Measurements from ENCODE around the gene IL23R. TPM values are rescaled to one million over a fixed set of nuclear protein-coding genes. Genes with fewer than 3 reads are reported as not detected.
A peak's percentile ranks its signal among the peaks of the same experiment; 100 is the strongest.

The IL23R gene
- total RNA-seq, 2 experiments from 2014 or later, result 0.23 TPM; not detected in 1

DNA sequence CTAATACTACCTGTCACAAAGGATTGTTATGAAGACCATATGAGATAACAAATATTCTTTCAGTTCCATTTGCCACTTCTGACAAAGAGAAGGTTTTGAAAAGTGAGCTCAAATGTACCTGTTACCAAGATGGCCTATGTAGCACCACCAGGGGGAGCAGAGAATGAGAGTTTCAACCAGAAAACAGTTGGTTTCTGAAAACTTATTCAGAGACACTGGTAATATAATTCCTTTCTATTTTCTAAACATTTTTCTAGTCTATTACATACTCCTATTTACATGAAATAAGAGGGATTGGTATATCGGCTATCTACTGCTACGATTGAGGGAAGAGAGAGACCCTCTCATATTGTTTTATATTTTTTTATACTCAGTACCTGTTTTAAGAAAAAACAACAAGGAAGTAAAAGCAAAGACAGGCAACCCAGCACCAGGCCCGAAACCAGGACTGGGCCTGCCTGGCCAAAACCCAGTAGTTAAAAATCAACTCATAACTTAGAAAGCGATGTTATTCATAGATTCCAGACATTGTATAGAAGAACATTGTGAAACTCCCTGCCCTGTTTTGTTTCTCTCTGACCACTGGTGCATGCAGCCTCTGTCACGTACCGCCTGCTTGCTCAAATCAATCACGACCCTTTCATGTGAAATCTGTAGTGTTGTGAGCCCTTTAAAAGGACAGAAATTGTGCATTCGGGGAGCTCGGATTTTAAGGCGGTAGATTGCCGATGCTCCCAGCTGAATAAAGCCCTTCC, 48.3 kb downstream of the IL23R start:
- peaks cover 7% of the 10 kb centered on the region for H3K4me1 ChIP-seq (ENCODE audit: insufficient read depth, low read length, poor library complexity, severe bottlenecking)
- no peaks in the 10 kb centered on the region for H3K79me2 ChIP-seq (ENCODE audit: insufficient read depth, low read depth, low read length)
- intact Hi-C loops (cut with micrococcal nuclease; ENCODE audit: unreplicated experiment), result loop anchor here (5.0 kb wide), 1 partner anchor 288 kb away; no protein-coding TSS in a partner anchor
- peak; percentile 54 for DNase-seq (ENCODE audit: low spot score)
- H3K27ac ChIP-seq (ENCODE audit: low read depth, low read length, poor library complexity, severe bottlenecking), result no peak overlapping the region
- H3K4me2 ChIP-seq (ENCODE audit: low read length), result peak overlapping the region; percentile 2; the same call in 1 of the 2 replicates
- H2AFZ ChIP-seq (ENCODE audit: low read length), result peak overlapping the region; percentile 85
- H3K36me3 ChIP-seq (ENCODE audit: insufficient read depth, low read length), result no peaks in the 10 kb centered on the region
- POLR2A ChIA-PET, result interaction anchor here (0.7 to 2.1 kb wide), 5 partner anchors 12 to 457 kb away, joined by 3 to 6 read pairs (median 3); no protein-coding TSS in a partner anchor
- CTCF ChIA-PET (ENCODE audit: unreplicated experiment), result interaction anchor here (1.6 kb wide), 1 partner anchor 109 kb away, joined by 4 read pairs; no protein-coding TSS in a partner anchor
- H4K20me1 ChIP-seq (ENCODE audit: insufficient read depth, low read length), result no peaks in the 10 kb centered on the region
- H3K4me3 ChIP-seq (ENCODE audit: low read depth, low read length, poor library complexity, severe bottlenecking), result no peak overlapping the region
- no peaks in the 10 kb centered on the region for H3K9me3 ChIP-seq (ENCODE audit: low read length)
- no peaks in the 10 kb centered on the region for H3K9me2 ChIP-seq (ENCODE audit: insufficient read depth, low read length)
- no peak for TF ChIP-seq EZH2phosphoT487 (IDR thresholded peaks at IDR 0.05; ENCODE audit: borderline replicate concordance, low read depth, low read length)
- TF ChIP-seq, protein P1, sequence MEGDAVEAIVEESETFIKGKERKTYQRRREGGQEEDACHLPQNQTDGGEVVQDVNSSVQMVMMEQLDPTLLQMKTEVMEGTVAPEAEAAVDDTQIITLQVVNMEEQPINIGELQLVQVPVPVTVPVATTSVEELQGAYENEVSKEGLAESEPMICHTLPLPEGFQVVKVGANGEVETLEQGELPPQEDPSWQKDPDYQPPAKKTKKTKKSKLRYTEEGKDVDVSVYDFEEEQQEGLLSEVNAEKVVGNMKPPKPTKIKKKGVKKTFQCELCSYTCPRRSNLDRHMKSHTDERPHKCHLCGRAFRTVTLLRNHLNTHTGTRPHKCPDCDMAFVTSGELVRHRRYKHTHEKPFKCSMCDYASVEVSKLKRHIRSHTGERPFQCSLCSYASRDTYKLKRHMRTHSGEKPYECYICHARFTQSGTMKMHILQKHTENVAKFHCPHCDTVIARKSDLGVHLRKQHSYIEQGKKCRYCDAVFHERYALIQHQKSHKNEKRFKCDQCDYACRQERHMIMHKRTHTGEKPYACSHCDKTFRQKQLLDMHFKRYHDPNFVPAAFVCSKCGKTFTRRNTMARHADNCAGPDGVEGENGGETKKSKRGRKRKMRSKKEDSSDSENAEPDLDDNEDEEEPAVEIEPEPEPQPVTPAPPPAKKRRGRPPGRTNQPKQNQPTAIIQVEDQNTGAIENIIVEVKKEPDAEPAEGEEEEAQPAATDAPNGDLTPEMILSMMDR (conservative IDR thresholded peaks at IDR 0.05; ENCODE audit: low read length), result peak; percentile 85
- BruUV-seq (replicated peaks), result no TSS peak

DNA sequence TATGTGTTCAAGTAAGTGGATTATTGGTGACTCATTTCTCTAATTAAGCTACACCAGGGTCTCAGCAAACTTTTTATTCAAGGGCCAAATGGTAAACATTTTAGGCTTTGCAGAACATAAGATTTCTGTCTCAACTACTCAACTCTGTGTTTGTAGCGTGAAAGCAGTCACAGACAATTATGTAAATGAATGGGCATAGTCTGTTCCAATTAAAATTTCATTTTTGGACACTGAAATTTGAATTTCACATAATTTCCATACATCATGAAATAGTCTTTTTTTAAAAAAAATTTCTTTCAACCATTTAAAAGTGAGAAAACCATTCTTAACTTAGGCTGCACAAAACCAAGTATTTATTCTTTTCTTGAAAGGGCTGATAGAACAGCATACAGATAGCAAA, 50.1 kb downstream of the IL23R start:
- no peak overlapping the region for H3K4me2 ChIP-seq (ENCODE audit: low read length)
- no peak overlapping the region for H2AFZ ChIP-seq (ENCODE audit: low read length)
- H3K79me2 ChIP-seq (ENCODE audit: insufficient read depth, low read depth, low read length), result no peaks in the 10 kb centered on the region
- no peak overlapping the region for H3K4me3 ChIP-seq (ENCODE audit: low read depth, low read length, poor library complexity, severe bottlenecking)
- no peaks in the 10 kb centered on the region for H4K20me1 ChIP-seq (ENCODE audit: insufficient read depth, low read length)
- H3K9me2 ChIP-seq (ENCODE audit: insufficient read depth, low read length), result no peaks in the 10 kb centered on the region
- TF ChIP-seq, protein P1 (conservative IDR thresholded peaks at IDR 0.05; ENCODE audit: low read length), result no peak
- TF ChIP-seq EZH2phosphoT487 (IDR thresholded peaks at IDR 0.05; ENCODE audit: borderline replicate concordance, low read depth, low read length), result no peak
- intact Hi-C loops (cut with micrococcal nuclease; ENCODE audit: unreplicated experiment), result loop anchor here (5.0 kb wide), 1 partner anchor 286 kb away; no protein-coding TSS in a partner anchor
- BruUV-seq (replicated peaks), result no TSS peak
- POLR2A ChIA-PET, result no interaction called here
- H3K9me3 ChIP-seq (ENCODE audit: low read length), result no peaks in the 10 kb centered on the region
- H3K4me1 ChIP-seq (ENCODE audit: insufficient read depth, low read length, poor library complexity, severe bottlenecking), result peaks cover 7% of the 10 kb centered on the region
- H3K27ac ChIP-seq (ENCODE audit: low read depth, low read length, poor library complexity, severe bottlenecking), result no peak overlapping the region
- CTCF ChIA-PET (ENCODE audit: unreplicated experiment), result no interaction called here
- H3K36me3 ChIP-seq (ENCODE audit: insufficient read depth, low read length), result no peaks in the 10 kb centered on the region
- no peak for DNase-seq (ENCODE audit: low spot score)

DNA sequence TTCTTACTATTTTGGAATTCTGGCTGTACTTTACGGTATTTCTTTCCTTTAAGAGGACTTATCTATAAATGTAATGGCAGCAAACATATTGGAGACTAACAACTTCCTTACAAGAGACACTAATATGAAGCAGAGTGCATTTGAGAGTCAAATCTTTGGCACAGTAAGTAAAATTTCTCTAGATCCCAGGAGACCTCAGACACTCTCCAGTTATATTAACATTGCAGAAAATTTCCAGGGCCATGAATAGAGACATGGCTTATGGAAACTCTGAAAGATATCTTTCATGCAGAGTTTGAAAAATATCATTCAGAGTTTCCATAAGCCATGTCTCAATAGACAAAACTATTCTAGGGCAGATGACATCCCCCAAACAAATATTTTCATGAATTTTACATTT, 51.2 kb downstream of the IL23R start:
- intact Hi-C loops (cut with micrococcal nuclease; ENCODE audit: unreplicated experiment), result loop anchor here (5.0 kb wide), 1 partner anchor 285 kb away; no protein-coding TSS in a partner anchor
- TF ChIP-seq EZH2phosphoT487 (IDR thresholded peaks at IDR 0.05; ENCODE audit: borderline replicate concordance, low read depth, low read length), result no peak
- TF ChIP-seq, protein P1 (conservative IDR thresholded peaks at IDR 0.05; ENCODE audit: low read length), result no peak
- H3K9me3 ChIP-seq (ENCODE audit: low read length), result no peaks in the 10 kb centered on the region
- H3K9me2 ChIP-seq (ENCODE audit: insufficient read depth, low read length), result no peaks in the 10 kb centered on the region
- H3K4me2 ChIP-seq (ENCODE audit: low read length), result no peak overlapping the region
- no TSS peak for BruUV-seq (replicated peaks)
- H3K4me3 ChIP-seq (ENCODE audit: low read depth, low read length, poor library complexity, severe bottlenecking), result no peak overlapping the region
- POLR2A ChIA-PET, result interaction anchor here (0.6 to 0.7 kb wide), 2 partner anchors 453 to 622 kb away, joined by 3 to 5 read pairs; no protein-coding TSS in a partner anchor
- no peaks in the 10 kb centered on the region for H4K20me1 ChIP-seq (ENCODE audit: insufficient read depth, low read length)
- no peak overlapping the region for H2AFZ ChIP-seq (ENCODE audit: low read length)
- no peaks in the 10 kb centered on the region for H3K36me3 ChIP-seq (ENCODE audit: insufficient read depth, low read length)
- CTCF ChIA-PET (ENCODE audit: unreplicated experiment), result no interaction called here
- no peak for DNase-seq (ENCODE audit: low spot score)
- H3K27ac ChIP-seq (ENCODE audit: low read depth, low read length, poor library complexity, severe bottlenecking), result no peak overlapping the region
- H3K4me1 ChIP-seq (ENCODE audit: insufficient read depth, low read length, poor library complexity, severe bottlenecking), result peaks cover 7% of the 10 kb centered on the region
- H3K79me2 ChIP-seq (ENCODE audit: insufficient read depth, low read depth, low read length), result no peaks in the 10 kb centered on the region

Data from OCI-LY7 (cell line).